Vagina (tissue), 2 donors: ENCODE data around the gene TMED10.

Experiments
- POLR2AphosphoS5 ChIP-seq, 2 donors: sonication (generic); formaldehyde crosslinking; IDR thresholded peaks; one replicate each; pipeline ENCODE4 v1.9.0; 2017; ENCODE audit warnings: antibody characterized with exemption in 2 of 2, mild to moderate bottlenecking in 2 of 2, low read depth in 1 of 2; ENCODE audit not compliant: insufficient read depth in 1 of 2
- TF ChIP-seq, protein P1 (sequence below), 3 experiments: fragments of 450-650 bp in 2 of 3; fragments of 200-600 bp in 1 of 3; sonication (generic) in 1 of 3; IDR thresholded peaks; one replicate each; pipeline ENCODE4 v1.5.1; 2017 to 2019; ENCODE audit warnings: antibody characterized with exemption in 3 of 3, mild to moderate bottlenecking in 2 of 3, moderate library complexity in 2 of 3

DNA sequence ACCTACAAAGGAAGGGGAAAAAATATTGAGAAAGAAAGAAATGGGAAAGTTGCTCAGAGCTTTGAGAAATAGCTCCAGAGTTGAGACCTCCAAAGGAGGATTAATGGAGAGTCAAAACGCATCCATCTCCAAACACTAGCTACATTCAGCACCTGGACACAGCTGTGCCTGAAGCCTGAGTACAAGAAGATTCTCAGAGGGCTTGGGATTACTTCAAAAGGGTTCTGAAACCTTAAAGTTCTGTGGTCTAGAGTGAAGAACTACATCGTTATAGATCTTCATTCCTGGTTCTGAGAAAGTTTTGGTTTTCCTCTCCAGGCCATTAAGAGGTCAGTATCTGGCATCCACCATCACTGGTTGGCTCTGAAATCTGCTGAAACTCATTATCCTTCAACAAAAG, 10.5 kb upstream of the TMED10 start:
- TF ChIP-seq POLR2AphosphoS5 (IDR thresholded peaks at IDR 0.05; ENCODE audit: insufficient read depth in 1 of 2, low read depth in 1 of 2): no peak
- TF ChIP-seq, protein P1, sequence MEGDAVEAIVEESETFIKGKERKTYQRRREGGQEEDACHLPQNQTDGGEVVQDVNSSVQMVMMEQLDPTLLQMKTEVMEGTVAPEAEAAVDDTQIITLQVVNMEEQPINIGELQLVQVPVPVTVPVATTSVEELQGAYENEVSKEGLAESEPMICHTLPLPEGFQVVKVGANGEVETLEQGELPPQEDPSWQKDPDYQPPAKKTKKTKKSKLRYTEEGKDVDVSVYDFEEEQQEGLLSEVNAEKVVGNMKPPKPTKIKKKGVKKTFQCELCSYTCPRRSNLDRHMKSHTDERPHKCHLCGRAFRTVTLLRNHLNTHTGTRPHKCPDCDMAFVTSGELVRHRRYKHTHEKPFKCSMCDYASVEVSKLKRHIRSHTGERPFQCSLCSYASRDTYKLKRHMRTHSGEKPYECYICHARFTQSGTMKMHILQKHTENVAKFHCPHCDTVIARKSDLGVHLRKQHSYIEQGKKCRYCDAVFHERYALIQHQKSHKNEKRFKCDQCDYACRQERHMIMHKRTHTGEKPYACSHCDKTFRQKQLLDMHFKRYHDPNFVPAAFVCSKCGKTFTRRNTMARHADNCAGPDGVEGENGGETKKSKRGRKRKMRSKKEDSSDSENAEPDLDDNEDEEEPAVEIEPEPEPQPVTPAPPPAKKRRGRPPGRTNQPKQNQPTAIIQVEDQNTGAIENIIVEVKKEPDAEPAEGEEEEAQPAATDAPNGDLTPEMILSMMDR (IDR thresholded peaks at IDR 0.05): no peak
